GM19467 (cell line): ENCODE measurements around the gene ACTR1B.
A peak's percentile ranks its signal among the peaks of the same experiment; 100 is the strongest.
"Not testable (repeated sequence)": the region's sequence is repeated elsewhere in the genome, so short reads cannot be mapped to it uniquely, and the experiment has no call there.

Source experiments
- ATAC-seq: cut with Tn5 transposase; IDR thresholded peaks from one replicate; pipeline ENCODE4 v1.9.1; 2021; ENCODE audit warnings: mild to moderate bottlenecking, moderate library complexity; ENCODE audit not compliant: unreplicated experiment

Gene ACTR1B

GRCh38 chr2:97663962-97664635 lies at the start of gene ACTR1B:
Gene ACTR1B (minus strand): TSS chr2:97664044. CDS start chr2:97663890, 154 bp downstream.
- peak; percentile 84 for ATAC-seq

GRCh38 chr2:97712693-97713295 lies 49.0 kb upstream of the ACTR1B start:
- no peak for ATAC-seq

GRCh38 chr2:97712175-97712574 lies 48.3 kb upstream of the ACTR1B start:
- ATAC-seq, result not testable (repeated sequence)

DNA sequence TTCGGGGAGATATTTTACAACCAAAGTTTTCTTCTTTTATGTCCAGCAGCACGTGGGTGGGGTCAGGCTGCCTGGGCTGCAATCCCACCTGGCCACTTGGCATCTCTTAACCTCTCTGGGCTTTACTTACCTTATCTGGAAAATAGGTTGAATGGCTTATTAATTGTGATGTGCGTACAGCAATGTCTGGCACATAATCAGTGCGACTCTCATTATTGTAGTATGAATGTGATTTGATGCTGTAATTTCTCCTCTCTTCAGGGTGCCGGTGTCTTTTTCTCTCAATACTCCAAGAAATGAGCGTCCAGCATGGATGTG lies 47.5 kb upstream of the ACTR1B start:
- ATAC-seq, result no peak

GRCh38 chr2:97708608-97709007 lies 44.8 kb upstream of the ACTR1B start:
- ATAC-seq, result no peak

DNA sequence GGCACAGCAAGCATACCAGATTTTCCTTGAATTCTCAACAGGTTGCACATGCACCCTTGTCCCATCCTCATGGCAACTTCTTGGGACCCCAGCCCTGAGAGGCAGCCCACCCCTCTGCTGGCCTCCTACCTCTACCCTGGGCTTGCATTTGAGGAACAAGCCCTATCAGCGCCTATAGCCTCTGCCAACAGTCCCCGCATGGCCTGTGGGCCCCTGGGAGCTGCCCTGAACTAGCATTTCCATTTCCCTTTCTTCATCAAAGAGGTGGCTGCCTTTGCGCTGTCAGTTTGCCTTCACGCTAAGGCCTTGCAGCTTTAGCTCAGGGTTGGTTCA lies 44.2 kb upstream of the ACTR1B start:
- no peak for ATAC-seq

GRCh38 chr2:97707362-97708047 lies 43.7 kb upstream of the ACTR1B start:
- ATAC-seq, result no peak

DNA sequence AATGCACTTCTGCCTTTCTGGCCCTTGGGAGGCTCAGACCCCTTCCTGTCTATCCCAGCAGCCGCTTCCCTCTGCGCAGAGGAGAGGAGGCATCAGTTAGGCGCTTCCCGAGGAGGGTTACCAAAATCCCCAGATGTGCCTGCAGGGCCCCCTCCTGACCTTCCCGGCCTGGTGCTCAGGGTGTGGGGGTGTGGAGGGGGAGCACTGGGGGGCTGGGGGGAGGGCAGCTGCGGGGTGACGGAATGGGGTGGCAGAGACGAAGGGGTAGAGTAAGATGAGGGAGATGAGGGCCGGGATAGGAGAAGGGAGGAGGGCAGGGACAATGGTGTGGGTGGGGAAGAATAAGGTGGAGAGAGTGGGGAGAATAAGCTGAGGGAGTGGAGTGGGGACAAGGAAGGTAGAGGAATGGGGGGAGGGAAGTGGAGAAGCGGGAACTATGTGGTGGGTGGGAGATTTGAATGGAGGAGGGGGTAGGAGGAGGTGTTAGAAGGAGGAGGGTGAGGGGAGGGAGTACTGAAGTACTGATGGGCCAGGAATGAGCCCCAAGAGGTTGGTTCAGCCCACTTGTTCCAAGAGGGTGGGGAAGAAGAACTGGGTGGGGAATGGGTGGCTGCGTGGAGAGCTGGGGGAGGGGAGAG lies 43.0 kb upstream of the ACTR1B start:
- ATAC-seq, result no peak

GRCh38 chr2:97706112-97706511 lies 42.3 kb upstream of the ACTR1B start:
- no peak for ATAC-seq

GRCh38 chr2:97704989-97705388 lies 41.1 kb upstream of the ACTR1B start:
- no peak for ATAC-seq

GRCh38 chr2:97703741-97704140 lies 39.9 kb upstream of the ACTR1B start:
- no peak for ATAC-seq

- no peak for ATAC-seq
Observed at GRCh38 chr2:97702731-97703470, 39.1 kb upstream of the ACTR1B start.

DNA sequence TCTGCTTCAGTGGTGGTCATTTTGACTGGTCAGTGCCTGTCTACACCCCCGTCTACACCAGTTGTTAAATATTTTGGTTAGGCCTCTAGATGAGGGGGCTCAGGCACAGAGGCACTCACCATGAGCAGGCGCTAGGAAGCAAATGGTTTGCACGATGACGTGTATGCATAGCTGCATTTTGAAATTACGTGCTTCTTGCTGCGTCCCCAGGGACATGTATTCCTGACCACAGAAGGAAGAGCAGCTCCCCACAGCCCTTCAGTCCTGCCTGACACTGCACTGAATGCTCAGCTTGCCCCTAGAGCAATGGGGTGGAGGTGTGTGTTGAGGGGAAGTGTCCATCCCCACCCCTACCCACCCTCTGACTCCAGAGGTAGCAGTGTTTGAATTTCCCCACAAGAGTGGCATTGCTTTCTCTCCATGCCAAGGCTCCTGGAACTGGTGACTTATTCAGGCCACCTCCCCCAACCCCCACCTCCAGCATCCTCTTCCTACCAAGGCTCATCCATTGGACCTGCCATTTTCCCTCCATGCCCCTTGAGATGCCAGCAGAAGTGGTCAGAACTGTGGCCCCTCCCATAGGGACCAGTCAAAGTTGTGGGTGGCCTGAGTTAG lies 38.1 kb upstream of the ACTR1B start:
- no peak for ATAC-seq

- ATAC-seq, result no peak
Observed at GRCh38 chr2:97701186-97701585, 37.3 kb upstream of the ACTR1B start.

DNA sequence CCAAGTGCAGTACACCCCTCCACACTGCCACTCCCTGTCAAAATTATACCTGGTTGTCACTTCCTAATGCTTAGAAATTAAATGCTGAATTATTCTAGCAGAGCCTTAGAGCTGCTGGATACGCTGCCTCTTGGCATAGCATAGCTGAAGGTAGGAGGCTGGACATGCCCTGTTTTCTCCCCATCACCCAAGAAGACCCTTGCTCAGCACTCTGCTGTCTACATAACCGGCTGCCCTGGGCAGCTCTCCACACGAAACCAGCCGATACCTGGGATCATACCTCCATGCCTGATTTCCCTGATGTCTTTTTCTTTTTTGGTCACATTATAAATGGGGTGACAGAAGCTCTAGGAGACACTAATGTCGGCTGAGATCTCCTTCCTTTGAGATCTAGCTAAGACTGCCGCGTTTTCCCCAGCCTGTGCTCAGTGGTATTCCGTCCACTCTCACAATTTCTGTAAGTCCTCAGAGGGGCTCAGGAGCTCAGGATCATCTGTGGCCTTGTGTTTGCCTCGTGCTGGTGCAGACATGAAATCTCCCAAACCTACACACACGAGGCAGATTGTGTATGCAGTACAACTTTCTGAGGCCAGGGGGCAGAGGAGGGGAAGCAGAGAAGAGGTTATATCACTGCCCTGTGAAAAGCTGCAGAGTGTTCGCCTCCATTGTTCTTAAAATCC lies 36.1 kb upstream of the ACTR1B start:
- no peak for ATAC-seq

GRCh38 chr2:97698530-97698929 lies 34.7 kb upstream of the ACTR1B start:
- no peak for ATAC-seq

DNA sequence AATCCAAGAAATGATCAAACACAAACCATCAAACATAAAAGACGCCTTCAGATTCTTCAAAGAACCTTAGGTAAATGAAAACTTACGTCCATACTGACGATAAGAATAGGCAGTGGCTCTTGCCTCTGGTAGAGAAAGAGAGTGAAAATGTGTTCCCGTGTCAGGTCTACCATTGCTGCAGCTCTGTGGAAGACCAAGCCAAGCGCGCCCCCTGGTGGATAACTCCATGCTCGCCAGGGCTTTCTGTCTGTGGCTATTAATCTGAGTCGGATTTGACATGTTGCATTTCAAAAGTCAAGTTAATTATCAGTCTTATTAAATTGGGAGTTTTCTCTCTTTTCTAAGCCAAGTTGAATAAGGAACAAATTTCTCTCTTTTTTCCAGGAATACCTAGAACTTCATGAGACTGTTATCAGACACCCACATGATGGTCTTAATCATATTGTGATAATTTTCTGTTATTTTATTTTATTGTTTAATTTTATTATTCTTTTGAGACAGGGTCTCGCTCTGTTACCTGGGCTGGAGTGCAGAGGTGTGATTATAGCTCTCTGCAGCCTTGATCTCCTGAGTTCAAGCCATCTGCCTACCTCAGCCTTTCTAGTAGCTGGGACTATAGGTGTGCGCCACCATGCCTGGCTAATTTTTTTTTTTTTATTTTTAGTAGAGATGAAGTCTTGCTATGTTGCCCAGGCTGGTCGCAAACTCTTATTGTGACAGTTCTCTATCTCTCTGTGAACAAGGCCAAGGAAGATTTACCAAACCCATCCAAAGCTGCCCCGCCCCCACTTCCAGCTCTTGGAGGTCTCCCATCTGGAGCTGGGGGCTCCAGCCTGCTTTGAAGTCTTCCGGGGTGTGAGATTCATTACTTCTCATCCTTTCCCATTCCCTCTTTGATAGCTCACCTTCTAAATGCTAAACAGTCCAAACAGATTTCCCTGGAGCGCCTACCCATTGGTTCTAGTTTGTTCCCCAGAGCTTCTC lies 33.7 kb upstream of the ACTR1B start:
- no peak for ATAC-seq

GRCh38 chr2:97695744-97696143 lies 31.9 kb upstream of the ACTR1B start:
- no peak for ATAC-seq

DNA sequence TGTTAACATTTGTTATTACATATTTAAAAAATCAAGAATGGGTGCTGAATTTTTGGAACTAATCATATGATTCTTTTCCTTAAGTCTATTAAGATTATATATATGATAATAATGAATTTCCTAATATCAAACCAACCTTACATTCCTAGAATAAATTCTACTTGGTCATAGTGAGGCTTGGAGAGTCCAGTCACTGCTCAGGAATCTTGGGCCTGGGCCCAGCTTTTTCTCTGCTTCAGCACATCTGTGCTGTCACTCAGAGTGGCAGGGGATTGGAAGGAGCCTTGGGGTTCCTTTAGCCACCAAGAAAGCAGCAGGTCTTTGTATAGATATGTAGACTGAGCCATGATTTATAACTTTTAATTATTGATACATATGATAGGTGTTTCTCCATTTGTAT lies 29.6 kb upstream of the ACTR1B start:
- ATAC-seq, result no peak
